K562 (cell line): Measurements from ENCODE around the gene UPF2. TPM values are rescaled to one million over a fixed set of nuclear protein-coding genes. Genes with fewer than 3 reads are reported as not detected.

Experiments used
- ARID1B ChIP-seq: fragments of 450-650 bp; IDR thresholded peaks from 2 replicates; pipeline ENCODE4 v1.6.1; 2016; ENCODE audit warnings: antibody characterized with exemption, mild to moderate bottlenecking, inconsistent platforms
- ARNT ChIP-seq, 2 experiments: fragments of 450-650 bp; IDR thresholded peaks; 2 replicates each; pipeline ENCODE4 v1.6.1; 2016; ENCODE audit warnings: mild to moderate bottlenecking in 1 of 2
- BRD4 ChIP-seq: fragments of 200-600 bp; sonication (generic); IDR thresholded peaks from 2 replicates; pipeline ENCODE4 v1.6.1; 2017; ENCODE audit warnings: inconsistent platforms
- CBFA2T3 ChIP-seq: fragments of 450-650 bp; IDR thresholded peaks from 2 replicates; pipeline ENCODE4 v1.6.1; 2017
- CBX3 ChIP-seq, 2 experiments: IDR thresholded peaks; 1 replicate in 1 of 2; 2 replicates in 1 of 2; pipeline ENCODE4 v1.6.1; 2012; ENCODE audit warnings: inconsistent platforms in 2 of 2, low read length in 2 of 2, borderline replicate concordance in 1 of 2, control low read depth in 1 of 2
- CTBP1 ChIP-seq: fragments of 450-650 bp; IDR thresholded peaks from 2 replicates; pipeline ENCODE4 v1.6.1; 2016; ENCODE audit warnings: borderline replicate concordance
- EZH2 ChIP-seq: IDR thresholded peaks from 2 replicates; pipeline ENCODE4 v1.6.1; 2012; ENCODE audit warnings: low read depth, mild to moderate bottlenecking, inconsistent platforms, low read length, borderline replicate concordance
- HCFC1 ChIP-seq: IDR thresholded peaks from 2 replicates; pipeline ENCODE4 v1.6.1; 2012; ENCODE audit warnings: low read depth, low read length, improper control_type of control experiment
- HMGXB4 ChIP-seq: sonication (generic); formaldehyde crosslinking; IDR thresholded peaks from 2 replicates; pipeline ENCODE4 v1.8.1; 2023; ENCODE audit warnings: mild to moderate bottlenecking, missing genetic modification reagents
- JUN ChIP-seq, 2 experiments: sonication (generic) in 1 of 2; formaldehyde crosslinking in 1 of 2; IDR thresholded peaks; 2 replicates each; pipeline versions ENCODE4 v1.6.1 to v1.8.0; 2012 to 2022; ENCODE audit warnings: borderline replicate concordance in 2 of 2, mild to moderate bottlenecking in 2 of 2, improper control_type of control experiment in 1 of 2, low read depth in 1 of 2, low read length in 1 of 2, missing genetic modification reagents in 1 of 2
- LEF1 ChIP-seq: fragments of 450-650 bp; IDR thresholded peaks from 2 replicates; pipeline ENCODE4 v1.6.1; 2016; ENCODE audit warnings: mild to moderate bottlenecking
- MTA3 ChIP-seq: fragments of 450-650 bp; formaldehyde crosslinking; IDR thresholded peaks from 2 replicates; pipeline ENCODE4 v1.6.1; 2017; ENCODE audit warnings: mild to moderate bottlenecking, borderline replicate concordance
- MYC ChIP-seq, 2 experiments: fragments of 250-450 bp in 1 of 2; sonication (Bioruptor Pico) in 1 of 2; IDR thresholded peaks; 2 replicates each; pipeline versions ENCODE4 v1.5.1 to v1.6.1; 2012 to 2021; ENCODE audit warnings: low read depth in 2 of 2, borderline replicate concordance in 1 of 2, improper control_type of control experiment in 1 of 2, low read length in 1 of 2, mild to moderate bottlenecking in 1 of 2, moderate library complexity in 1 of 2
- NCOA1 ChIP-seq: fragments of 450-650 bp; IDR thresholded peaks from 2 replicates; pipeline ENCODE4 v1.6.1; 2016; ENCODE audit warnings: low read depth
- PKNOX1 ChIP-seq: fragments of 450-650 bp; IDR thresholded peaks from 2 replicates; pipeline ENCODE4 v1.6.1; 2016
- STAT6 ChIP-seq: sonication (generic); formaldehyde crosslinking; IDR thresholded peaks from 2 replicates; pipeline ENCODE4 v1.8.1; 2023; ENCODE audit warnings: mild to moderate bottlenecking, missing genetic modification reagents
- TBP ChIP-seq: optimal IDR thresholded peaks from 2 replicates; pipeline ENCODE3; 2011; ENCODE audit warnings: low read depth, low read length, improper control_type of control experiment
- THRAP3 ChIP-seq: fragments of 450-650 bp; IDR thresholded peaks from 2 replicates; pipeline ENCODE4 v1.6.1; 2016; ENCODE audit warnings: mild to moderate bottlenecking, inconsistent platforms, borderline replicate concordance
- ZBTB7A ChIP-seq: IDR thresholded peaks from 2 replicates; pipeline ENCODE4 v1.6.1; 2011; ENCODE audit warnings: low read depth, mild to moderate bottlenecking, low read length, moderate library complexity, borderline replicate concordance; ENCODE audit not compliant: control insufficient read depth
- ZNF263 ChIP-seq: sonication (generic); formaldehyde crosslinking; IDR thresholded peaks from 2 replicates; pipeline ENCODE4 v1.8.0; 2022; ENCODE audit warnings: mild to moderate bottlenecking, missing genetic modification reagents, borderline replicate concordance
- ZNF408 ChIP-seq: fragments of 250-450 bp; sonication (Bioruptor Pico); IDR thresholded peaks from 2 replicates; pipeline ENCODE4 v1.4.0; 2020; ENCODE audit warnings: low read depth, mild to moderate bottlenecking, moderate library complexity
- ZNF695 ChIP-seq: fragments of 450-650 bp; formaldehyde crosslinking; IDR thresholded peaks from 2 replicates; pipeline ENCODE4 v1.4.0; 2020; ENCODE audit warnings: mild to moderate bottlenecking, moderate library complexity
- ZNF77 ChIP-seq: fragments of 250-450 bp; sonication (Bioruptor Pico); IDR thresholded peaks from 2 replicates; pipeline ENCODE4 v1.5.0; 2020
- polyA plus RNA-seq, 8 experiments: library from polyadenylated mRNA; depleted of rRNA in 4 of 8; stranded (reverse) in 5 of 8; unstranded in 3 of 8; fragments of >200 nt; fragmentation: Nextera tagmentation in 2 of 8; fragmentation: Illumina TruSeq in 1 of 8; extraction: Ambion mirVana in 2 of 8; extraction: Trizol in 1 of 8; gene quantifications; 2 replicates each; pipeline versions ENCODE4 v1.2.1 to v1.2.3, GENCODE V29; 2011 to 2014; ENCODE audit warnings: inconsistent platforms in 1 of 8, missing spikeins in 1 of 8
- total RNA-seq, 7 experiments: library from RNA; depleted of rRNA in 6 of 7; stranded (reverse); fragments of >200 nt in 6 of 7; fragmentation: Illumina TruSeq in 2 of 7; extraction: Trizol in 2 of 7; gene quantifications; 2 replicates each; pipeline versions ENCODE4 v1.2.1 to v1.2.3, GENCODE V29; 2011 to 2021; ENCODE audit warnings: low replicate concordance in 1 of 7

The UPF2 gene
- total and polyA plus RNA-seq, 9 of the 15 experiments (the other 6 are each of a cell fraction or from before 2014, with no cell fraction given) = 13.9 to 37.7 (median 23.7) TPM

GRCh38 chr10:11894381-11895107 lies 148.1 kb downstream of the UPF2 start (continued):
- TF ChIP-seq PKNOX1 (peak; percentile 35; the same call in 1 of the 2 replicates), ZNF263 (CRISPR knock-in tag) (peak; percentile 100), ZBTB7A (peak; percentile 93), ZNF77 (CRISPR knock-in tag) (no peak), THRAP3 (no peak), EZH2 (no peak), ARNT (IDR thresholded peaks at IDR 0.05) (0 out of 4 replicates have a peak, but pooled peaks have one; percentile 44 to 48), HMGXB4 (CRISPR knock-in tag) (0 out of 2 replicates have a peak, but pooled peaks have one; percentile 29), BRD4 (0 out of 2 replicates have a peak, but pooled peaks have one; percentile 27), TBP (peak; percentile 97), CBX3 (IDR thresholded peaks at IDR 0.05; ENCODE audit: borderline replicate concordance in 1 of 2, low read length in 2 of 2) (0 out of 3 replicates have a peak, but pooled peaks of 1 of the 2 experiments have one; percentile 50), CBFA2T3 (peak; percentile 37), MTA3 (0 out of 2 replicates have a peak, but pooled peaks have one; percentile 51), JUN (IDR thresholded peaks at IDR 0.05; ENCODE audit: borderline replicate concordance, low read depth, low read length) (no peak), JUN (CRISPR knock-in tag; IDR thresholded peaks at IDR 0.05; ENCODE audit: borderline replicate concordance) (0 out of 2 replicates have a peak, but pooled peaks have one; percentile 40), ARID1B (peak; percentile 62; the same call in 1 of the 2 replicates), ZNF408 (CRISPR knock-in tag) (no peak), STAT6 (CRISPR knock-in tag) (0 out of 2 replicates have a peak, but pooled peaks have one; percentile 58), HCFC1 (peak; percentile 38), MYC (IDR thresholded peaks at IDR 0.05; ENCODE audit: low read depth, low read length) (peak; percentile 92), MYC (CRISPR knock-in tag; IDR thresholded peaks at IDR 0.05; ENCODE audit: borderline replicate concordance, low read depth) (peak; percentile 50; the same call in 1 of the 2 replicates), CTBP1 (peak; percentile 40; the same call in 1 of the 2 replicates), LEF1 (peak; percentile 75), ZNF695 (CRISPR knock-in tag) (no peak), NCOA1 (peak; percentile 79)
